ENCODE data around the gene MPHOSPH10. TPM values are rescaled to one million over a fixed set of nuclear protein-coding genes. Genes with fewer than 3 reads are reported as not detected.
"Not testable (repeated sequence)": the region's sequence is repeated elsewhere in the genome, so short reads cannot be mapped to it uniquely, and the experiment has no call there.

MPHOSPH10 gene, protein sequence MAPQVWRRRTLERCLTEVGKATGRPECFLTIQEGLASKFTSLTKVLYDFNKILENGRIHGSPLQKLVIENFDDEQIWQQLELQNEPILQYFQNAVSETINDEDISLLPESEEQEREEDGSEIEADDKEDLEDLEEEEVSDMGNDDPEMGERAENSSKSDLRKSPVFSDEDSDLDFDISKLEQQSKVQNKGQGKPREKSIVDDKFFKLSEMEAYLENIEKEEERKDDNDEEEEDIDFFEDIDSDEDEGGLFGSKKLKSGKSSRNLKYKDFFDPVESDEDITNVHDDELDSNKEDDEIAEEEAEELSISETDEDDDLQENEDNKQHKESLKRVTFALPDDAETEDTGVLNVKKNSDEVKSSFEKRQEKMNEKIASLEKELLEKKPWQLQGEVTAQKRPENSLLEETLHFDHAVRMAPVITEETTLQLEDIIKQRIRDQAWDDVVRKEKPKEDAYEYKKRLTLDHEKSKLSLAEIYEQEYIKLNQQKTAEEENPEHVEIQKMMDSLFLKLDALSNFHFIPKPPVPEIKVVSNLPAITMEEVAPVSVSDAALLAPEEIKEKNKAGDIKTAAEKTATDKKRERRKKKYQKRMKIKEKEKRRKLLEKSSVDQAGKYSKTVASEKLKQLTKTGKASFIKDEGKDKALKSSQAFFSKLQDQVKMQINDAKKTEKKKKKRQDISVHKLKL
- total RNA-seq (2022) (54.7 and 67.8 TPM in 2 replicates), Bru-seq, nascent RNA (percentile 93 among the genes with signal in this experiment), BruChase-seq, experiment 1, labeled RNA remaining after a 6-hour chase (percentile 89 among the genes with signal in this experiment), BruChase-seq, experiment 2, labeled RNA remaining after a 2-hour chase (percentile 90 among the genes with signal in this experiment)
- long read RNA-seq, transcript MPHOSPH10-201 (11 exons, 2,484 nt): major isoform, 77 of 91 reads
- long read RNA-seq, transcript MPHOSPH10-205 (5 exons, 2,068 nt): minor isoform, 5 of 91 reads
- long read RNA-seq, partial matches to known transcripts: 1 of 91 reads
- long read RNA-seq, other reads (novel, unspliced or antisense): 7 of 91 reads

GRCh38 chr2:71130152-71130904, at the start of gene MPHOSPH10, which contains the start of gene MCEE:
Gene MPHOSPH10 (plus strand): TSS chr2:71130634. CDS start chr2:71130666, 32 bp downstream.
Gene MCEE (minus strand): TSS chr2:71130229. CDS start chr2:71130219, 10 bp downstream.
- Mint-ChIP-seq H3K4me3 (ENCODE audit: low read depth, unreplicated experiment) (no peak within 1 kb of the TSS), H3K9me3 (ENCODE audit: low read depth, unreplicated experiment) (no peaks in the 10 kb centered on the region), H3K36me3 (ENCODE audit: insufficient read depth, unreplicated experiment) (peaks cover 8% of the 10 kb centered on the region), H3K27me3 (ENCODE audit: unreplicated experiment) (no peaks in the 10 kb centered on the region), H3K27ac (ENCODE audit: unreplicated experiment) (no peak within 1 kb of the TSS), H3K4me1 (ENCODE audit: low read depth, unreplicated experiment) (no peaks in the 10 kb centered on the region)
- peak; percentile 89 for DNase-seq
- no TSS peak for BruUV-seq (replicated peaks)
- intact Hi-C loops (cut with micrococcal nuclease; ENCODE audit: unreplicated experiment): no loop called here
- TF ChIP-seq CTCF (IDR thresholded peaks at IDR 0.05; ENCODE audit: unreplicated experiment): no peak
- CTCF ChIA-PET: interaction anchor here (0.8 to 1.8 kb wide), 2 partner anchors 12 to 129 kb away, joined by 4 to 5 read pairs; no protein-coding TSS in a partner anchor

- no peaks in the 10 kb centered on the region for H3K9me3 Mint-ChIP-seq (ENCODE audit: low read depth, unreplicated experiment)
- no peak overlapping the region for H3K4me3 Mint-ChIP-seq (ENCODE audit: low read depth, unreplicated experiment)
- DNase-seq: no peak
- no peak for TF ChIP-seq CTCF (IDR thresholded peaks at IDR 0.05; ENCODE audit: unreplicated experiment)
- intact Hi-C loops (cut with micrococcal nuclease; ENCODE audit: unreplicated experiment): no loop called here
- BruUV-seq (replicated peaks): TSS peak; percentile 9
- CTCF ChIA-PET: interaction anchor here (0.6 to 1.6 kb wide), 2 partner anchors 9 to 11 kb away, joined by 3 read pairs; no protein-coding TSS in a partner anchor
- H3K4me1 Mint-ChIP-seq (ENCODE audit: low read depth, unreplicated experiment): no peaks in the 10 kb centered on the region
- H3K36me3 Mint-ChIP-seq (ENCODE audit: insufficient read depth, unreplicated experiment): peaks cover 3% of the 10 kb centered on the region
- no peak overlapping the region for H3K27ac Mint-ChIP-seq (ENCODE audit: unreplicated experiment)
- peaks cover 28% of the 10 kb centered on the region for H3K27me3 Mint-ChIP-seq (ENCODE audit: unreplicated experiment)
Measured at GRCh38 chr2:71082402-71083252, 47.8 kb upstream of the MPHOSPH10 start.

DNA sequence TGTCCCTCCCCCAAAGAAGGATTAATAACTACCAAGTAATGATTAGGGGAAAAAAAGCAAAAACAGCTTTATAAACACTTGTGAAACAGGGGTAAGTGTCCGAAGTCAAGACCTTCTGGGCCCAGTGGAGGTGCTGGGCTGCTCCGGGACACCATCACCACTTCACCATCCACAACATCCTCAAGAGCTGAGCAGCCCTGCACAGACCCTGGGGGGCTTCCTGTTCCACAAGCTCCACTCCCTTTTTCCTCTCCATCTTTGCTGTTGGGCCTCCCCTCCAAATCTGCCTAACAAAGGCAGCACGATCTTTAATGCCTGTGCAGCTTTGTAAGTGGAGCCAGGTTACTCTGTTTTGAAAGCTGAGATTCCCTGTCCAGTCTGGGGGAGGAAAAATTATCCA, 47.1 kb upstream of the MPHOSPH10 start:
- intact Hi-C loops (cut with micrococcal nuclease; ENCODE audit: unreplicated experiment): not testable (repeated sequence)
- peaks cover 35% of the 10 kb centered on the region for H3K27me3 Mint-ChIP-seq (ENCODE audit: unreplicated experiment)
- CTCF ChIA-PET: interaction anchor here (0.6 kb wide), 1 partner anchor 9 kb away, joined by 3 read pairs; no protein-coding TSS in a partner anchor

GRCh38 chr2:71083752-71084312, 46.6 kb upstream of the MPHOSPH10 start:
- CTCF ChIA-PET; BruUV-seq (replicated peaks): not testable (repeated sequence)

More for the DNA sequence above, 47.1 kb upstream of the MPHOSPH10 start:
- DNase-seq; H3K36me3 Mint-ChIP-seq (ENCODE audit: insufficient read depth, unreplicated experiment); BruUV-seq (replicated peaks); H3K4me3 Mint-ChIP-seq (ENCODE audit: low read depth, unreplicated experiment); H3K27ac Mint-ChIP-seq (ENCODE audit: unreplicated experiment); H3K4me1 Mint-ChIP-seq (ENCODE audit: low read depth, unreplicated experiment); H3K9me3 Mint-ChIP-seq (ENCODE audit: low read depth, unreplicated experiment): not testable (repeated sequence)

DNA sequence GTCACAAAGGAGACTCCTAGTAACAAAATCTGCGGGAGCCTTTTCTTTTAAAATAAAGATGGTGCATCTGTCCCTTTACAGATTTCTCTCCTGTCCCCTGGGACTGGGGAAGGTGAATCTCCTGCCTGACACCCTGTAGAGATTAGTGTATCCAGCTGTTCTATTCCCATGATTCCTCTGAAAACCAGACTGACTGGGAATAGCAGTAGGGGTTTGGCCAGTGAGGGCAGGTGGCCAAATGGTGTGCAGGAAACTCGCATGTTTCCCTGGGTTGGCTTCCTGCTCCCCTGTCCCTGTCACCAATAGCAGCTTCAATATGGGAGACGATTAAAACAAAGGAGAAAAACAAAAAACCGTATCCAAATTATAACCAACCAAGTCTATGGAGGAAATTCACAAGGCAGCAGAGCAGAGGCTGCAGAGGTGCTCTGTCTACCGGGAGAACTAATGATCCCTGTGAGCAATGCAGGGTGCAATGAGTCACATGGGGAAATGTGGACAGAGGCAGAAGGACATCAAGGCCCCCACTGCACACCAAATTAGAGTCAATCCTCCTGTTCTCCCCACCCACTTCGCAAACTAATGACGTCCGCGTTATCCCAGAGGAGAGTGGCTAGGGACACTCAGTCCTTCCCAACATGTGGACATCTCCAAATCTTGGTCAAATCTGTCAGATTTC, 45.0 kb upstream of the MPHOSPH10 start:
- H3K27ac Mint-ChIP-seq (ENCODE audit: unreplicated experiment); CTCF ChIA-PET; H3K4me3 Mint-ChIP-seq (ENCODE audit: low read depth, unreplicated experiment): not testable (repeated sequence)

More at GRCh38 chr2:71083752-71084312, 46.6 kb upstream of the MPHOSPH10 start:
- H3K4me1 Mint-ChIP-seq (ENCODE audit: low read depth, unreplicated experiment); H3K9me3 Mint-ChIP-seq (ENCODE audit: low read depth, unreplicated experiment); H3K36me3 Mint-ChIP-seq (ENCODE audit: insufficient read depth, unreplicated experiment); H3K4me3 Mint-ChIP-seq (ENCODE audit: low read depth, unreplicated experiment); intact Hi-C loops (cut with micrococcal nuclease; ENCODE audit: unreplicated experiment); DNase-seq; H3K27ac Mint-ChIP-seq (ENCODE audit: unreplicated experiment): not testable (repeated sequence)
- H3K27me3 Mint-ChIP-seq (ENCODE audit: unreplicated experiment): peaks cover 41% of the 10 kb centered on the region

DNA sequence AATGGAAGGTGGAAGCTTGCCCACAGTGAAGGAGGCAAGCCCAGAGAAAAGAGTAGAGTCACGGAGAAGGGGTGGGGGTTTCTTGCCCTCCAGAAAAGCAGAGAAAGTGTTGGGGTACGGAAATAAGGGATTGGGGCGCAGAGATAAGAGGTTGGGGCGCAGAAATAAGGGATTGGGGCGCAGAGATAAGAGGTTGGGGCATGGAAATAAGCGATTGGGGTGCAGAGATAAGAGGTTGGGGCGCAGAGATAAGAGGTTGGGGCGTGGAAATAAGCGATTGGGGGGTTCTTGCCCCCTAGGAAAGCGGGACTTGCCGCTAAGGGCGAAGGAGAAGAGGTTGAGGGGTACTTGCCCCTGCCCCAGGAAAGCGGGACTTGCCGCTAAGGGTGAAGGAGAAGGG, 41.0 kb upstream of the MPHOSPH10 start:
- H3K27ac Mint-ChIP-seq (ENCODE audit: unreplicated experiment); DNase-seq; H3K4me3 Mint-ChIP-seq (ENCODE audit: low read depth, unreplicated experiment); H3K4me1 Mint-ChIP-seq (ENCODE audit: low read depth, unreplicated experiment); CTCF ChIA-PET; BruUV-seq (replicated peaks); H3K36me3 Mint-ChIP-seq (ENCODE audit: insufficient read depth, unreplicated experiment); H3K9me3 Mint-ChIP-seq (ENCODE audit: low read depth, unreplicated experiment); intact Hi-C loops (cut with micrococcal nuclease; ENCODE audit: unreplicated experiment): not testable (repeated sequence)
- peaks cover 61% of the 10 kb centered on the region for H3K27me3 Mint-ChIP-seq (ENCODE audit: unreplicated experiment)

More for the DNA sequence above, 45.0 kb upstream of the MPHOSPH10 start:
- H3K4me1 Mint-ChIP-seq (ENCODE audit: low read depth, unreplicated experiment); DNase-seq; BruUV-seq (replicated peaks); H3K36me3 Mint-ChIP-seq (ENCODE audit: insufficient read depth, unreplicated experiment); H3K9me3 Mint-ChIP-seq (ENCODE audit: low read depth, unreplicated experiment); intact Hi-C loops (cut with micrococcal nuclease; ENCODE audit: unreplicated experiment): not testable (repeated sequence)
- peaks cover 57% of the 10 kb centered on the region for H3K27me3 Mint-ChIP-seq (ENCODE audit: unreplicated experiment)
